Choroid plexus epithelial cell (primary cell): ENCODE measurements around the gene NTM.

Source experiments
- DNase-seq: peaks from one replicate; pipeline ENCODE4 v3.0.0-alpha.2; 2010; ENCODE audit warnings: low read depth
- H3K4me3 ChIP-seq: 2 replicates; pipeline ENCODE4 v1.5.1; 2011; ENCODE audit warnings: low read depth, mild to moderate bottlenecking, control low read depth, low read length, moderate library complexity
- TF ChIP-seq, protein P1 (sequence below): conservative IDR thresholded peaks from 2 replicates; pipeline ENCODE4 v1.5.1; 2011; ENCODE audit warnings: low read depth, mild to moderate bottlenecking, control low read depth, inconsistent platforms, low read length, moderate library complexity

NTM gene

DNA sequence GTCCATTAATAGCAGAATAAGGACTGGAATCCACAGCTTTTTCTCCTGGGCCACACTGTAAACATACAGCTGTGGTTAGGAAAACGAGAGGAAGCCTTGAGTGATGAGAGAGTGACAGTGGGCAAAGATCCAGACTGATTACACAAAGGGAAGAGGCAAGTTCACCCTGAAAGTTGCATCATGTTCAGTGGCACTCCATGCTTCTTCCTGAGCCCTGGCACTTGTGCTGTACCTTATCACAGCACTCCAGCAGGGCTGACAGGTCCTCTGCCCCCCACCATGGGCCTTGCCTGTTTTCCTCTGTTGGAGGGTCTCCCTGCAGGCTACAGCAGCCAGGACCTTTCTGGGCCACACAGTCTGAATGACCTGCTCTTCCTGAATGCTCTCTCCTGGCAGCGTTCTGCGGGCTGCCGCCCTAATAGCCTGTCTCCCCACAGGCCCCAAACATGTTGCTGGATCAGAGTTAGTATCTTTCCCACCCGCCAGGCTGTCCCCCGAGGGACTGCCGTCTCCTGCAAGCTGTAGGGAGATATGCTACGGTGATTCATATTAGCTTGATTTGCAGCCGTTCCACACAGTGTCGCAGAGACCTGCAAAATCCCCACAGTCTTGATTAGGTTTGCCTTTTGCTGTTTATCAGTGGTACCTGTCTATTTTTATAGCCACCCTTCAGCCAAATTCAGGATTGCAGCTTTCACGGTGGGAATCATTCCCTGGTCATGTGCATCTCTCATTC lies 60.2 kb downstream of the NTM start:
- DNase-seq = no peak
- H3K4me3 ChIP-seq = no peak overlapping the region
- TF ChIP-seq, protein P1, sequence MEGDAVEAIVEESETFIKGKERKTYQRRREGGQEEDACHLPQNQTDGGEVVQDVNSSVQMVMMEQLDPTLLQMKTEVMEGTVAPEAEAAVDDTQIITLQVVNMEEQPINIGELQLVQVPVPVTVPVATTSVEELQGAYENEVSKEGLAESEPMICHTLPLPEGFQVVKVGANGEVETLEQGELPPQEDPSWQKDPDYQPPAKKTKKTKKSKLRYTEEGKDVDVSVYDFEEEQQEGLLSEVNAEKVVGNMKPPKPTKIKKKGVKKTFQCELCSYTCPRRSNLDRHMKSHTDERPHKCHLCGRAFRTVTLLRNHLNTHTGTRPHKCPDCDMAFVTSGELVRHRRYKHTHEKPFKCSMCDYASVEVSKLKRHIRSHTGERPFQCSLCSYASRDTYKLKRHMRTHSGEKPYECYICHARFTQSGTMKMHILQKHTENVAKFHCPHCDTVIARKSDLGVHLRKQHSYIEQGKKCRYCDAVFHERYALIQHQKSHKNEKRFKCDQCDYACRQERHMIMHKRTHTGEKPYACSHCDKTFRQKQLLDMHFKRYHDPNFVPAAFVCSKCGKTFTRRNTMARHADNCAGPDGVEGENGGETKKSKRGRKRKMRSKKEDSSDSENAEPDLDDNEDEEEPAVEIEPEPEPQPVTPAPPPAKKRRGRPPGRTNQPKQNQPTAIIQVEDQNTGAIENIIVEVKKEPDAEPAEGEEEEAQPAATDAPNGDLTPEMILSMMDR = no peak

DNA sequence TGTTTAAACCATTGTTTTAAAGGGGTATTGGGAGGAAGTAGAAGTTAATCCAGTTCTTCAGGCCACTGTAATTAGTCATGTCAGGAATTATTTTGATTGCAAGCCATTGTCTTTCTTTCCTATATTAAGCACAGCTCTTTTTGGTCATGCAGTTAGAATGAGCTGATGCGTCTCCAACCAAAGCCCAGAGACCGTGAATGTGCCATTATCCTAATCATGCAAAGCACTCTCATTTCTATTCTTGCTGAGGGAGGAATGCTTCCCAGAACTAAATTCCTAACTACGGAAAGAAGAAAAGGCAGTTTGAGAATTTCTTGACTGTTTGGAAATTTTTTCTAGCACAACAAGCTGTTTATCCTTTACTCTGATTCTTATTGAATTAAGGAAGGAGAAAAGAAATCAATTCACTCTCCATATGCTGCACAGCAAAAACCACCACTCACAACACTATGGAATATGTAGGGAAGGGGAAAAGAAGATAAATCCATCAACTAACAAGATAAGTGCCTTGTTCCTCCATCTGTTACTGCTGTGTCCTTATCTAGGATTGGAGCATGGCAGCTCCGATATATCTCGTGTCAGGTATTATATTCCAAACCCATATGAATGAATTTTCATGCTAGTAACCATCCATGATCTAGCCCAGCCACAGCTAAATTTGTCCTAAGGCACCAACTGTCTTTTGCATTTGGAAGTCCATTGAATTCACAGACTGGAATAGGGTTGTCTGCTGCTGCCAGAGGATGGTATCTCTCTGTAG lies 70.8 kb downstream of the NTM start:
- H3K4me3 ChIP-seq = no peak overlapping the region
- no peak for DNase-seq
- TF ChIP-seq, protein P1 = no peak

DNA sequence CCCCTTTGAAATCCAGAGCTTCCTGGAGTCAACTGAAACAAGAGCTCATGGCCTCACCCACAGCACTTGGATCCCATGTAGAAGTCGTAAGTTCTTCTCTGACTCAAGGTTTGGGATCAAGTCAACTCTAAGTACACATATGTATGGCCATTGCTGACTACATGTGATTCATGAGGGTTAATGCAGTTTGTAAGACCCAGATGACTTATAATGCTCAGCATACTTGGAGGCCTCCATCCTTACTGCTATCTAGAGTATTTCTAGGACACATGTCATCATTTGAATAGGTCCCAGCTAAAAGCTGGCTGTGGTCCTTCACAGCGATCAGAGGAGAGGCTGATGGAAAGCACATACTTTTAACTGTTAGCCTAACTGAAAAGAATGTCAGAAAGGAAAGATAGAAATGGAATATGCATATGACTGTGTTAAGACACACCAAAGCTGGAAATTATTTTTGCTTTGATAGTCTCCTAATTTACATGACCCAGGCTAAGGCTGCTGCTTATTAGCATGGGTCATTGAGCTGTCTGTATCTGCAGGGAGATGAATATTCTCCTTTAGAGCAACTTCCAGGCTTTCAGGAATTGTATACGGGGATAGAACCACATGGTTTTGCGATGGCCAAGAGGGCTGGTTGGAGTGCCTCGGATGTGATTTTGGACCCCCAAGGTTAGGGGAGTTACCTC lies 76.3 kb downstream of the NTM start:
- TF ChIP-seq, protein P1 = no peak
- no peak for DNase-seq
- H3K4me3 ChIP-seq = no peak overlapping the region

DNA sequence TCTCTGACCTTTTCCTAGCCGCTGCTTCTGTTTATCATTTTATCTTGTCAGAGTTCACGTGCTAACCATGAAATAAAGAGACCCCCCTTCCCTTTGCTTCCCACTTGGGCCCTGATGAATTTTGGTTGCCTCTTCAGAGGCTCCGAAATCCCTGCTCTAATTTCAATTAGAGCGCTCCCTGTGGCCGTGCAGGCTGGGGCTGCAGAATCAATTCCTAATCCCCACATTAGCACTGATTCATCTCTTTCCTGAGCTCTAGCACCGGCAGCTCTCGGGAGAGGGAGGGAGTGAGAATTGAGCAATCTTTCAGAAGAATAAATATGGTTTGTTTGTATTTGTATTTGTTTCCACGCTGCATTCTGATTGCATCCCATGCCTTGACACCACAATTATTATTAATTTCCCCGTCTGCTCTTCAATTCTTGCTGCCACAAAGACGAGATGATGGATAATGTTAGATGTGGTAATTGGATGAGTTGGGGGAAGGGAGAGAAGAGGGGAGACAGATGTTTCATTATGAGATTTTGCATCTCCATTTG lies 76.9 kb downstream of the NTM start:
- H3K4me3 ChIP-seq = no peak overlapping the region
- TF ChIP-seq, protein P1 = no peak
- no peak for DNase-seq

DNA sequence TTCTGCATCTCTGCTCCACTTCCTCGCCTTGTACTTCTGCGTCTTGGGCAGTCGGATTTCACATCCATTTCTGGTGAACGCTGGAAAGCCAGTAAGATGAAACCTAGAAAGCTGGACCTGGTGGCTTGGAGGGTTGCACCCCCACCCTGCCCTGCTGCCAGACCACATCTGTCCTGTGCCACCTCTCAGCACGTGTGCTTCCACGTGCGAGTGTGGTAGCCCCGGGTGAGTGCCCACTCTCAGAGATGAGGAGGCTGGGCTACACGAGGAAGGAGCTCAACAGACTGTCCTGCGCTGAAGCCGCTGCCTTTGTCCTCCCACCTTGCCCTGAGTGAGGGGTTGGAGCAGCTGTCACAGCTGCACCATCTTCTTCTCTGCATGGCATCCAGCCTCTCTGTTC lies 77.5 kb downstream of the NTM start:
- no peak overlapping the region for H3K4me3 ChIP-seq
- TF ChIP-seq, protein P1 = no peak
- no peak for DNase-seq

DNA sequence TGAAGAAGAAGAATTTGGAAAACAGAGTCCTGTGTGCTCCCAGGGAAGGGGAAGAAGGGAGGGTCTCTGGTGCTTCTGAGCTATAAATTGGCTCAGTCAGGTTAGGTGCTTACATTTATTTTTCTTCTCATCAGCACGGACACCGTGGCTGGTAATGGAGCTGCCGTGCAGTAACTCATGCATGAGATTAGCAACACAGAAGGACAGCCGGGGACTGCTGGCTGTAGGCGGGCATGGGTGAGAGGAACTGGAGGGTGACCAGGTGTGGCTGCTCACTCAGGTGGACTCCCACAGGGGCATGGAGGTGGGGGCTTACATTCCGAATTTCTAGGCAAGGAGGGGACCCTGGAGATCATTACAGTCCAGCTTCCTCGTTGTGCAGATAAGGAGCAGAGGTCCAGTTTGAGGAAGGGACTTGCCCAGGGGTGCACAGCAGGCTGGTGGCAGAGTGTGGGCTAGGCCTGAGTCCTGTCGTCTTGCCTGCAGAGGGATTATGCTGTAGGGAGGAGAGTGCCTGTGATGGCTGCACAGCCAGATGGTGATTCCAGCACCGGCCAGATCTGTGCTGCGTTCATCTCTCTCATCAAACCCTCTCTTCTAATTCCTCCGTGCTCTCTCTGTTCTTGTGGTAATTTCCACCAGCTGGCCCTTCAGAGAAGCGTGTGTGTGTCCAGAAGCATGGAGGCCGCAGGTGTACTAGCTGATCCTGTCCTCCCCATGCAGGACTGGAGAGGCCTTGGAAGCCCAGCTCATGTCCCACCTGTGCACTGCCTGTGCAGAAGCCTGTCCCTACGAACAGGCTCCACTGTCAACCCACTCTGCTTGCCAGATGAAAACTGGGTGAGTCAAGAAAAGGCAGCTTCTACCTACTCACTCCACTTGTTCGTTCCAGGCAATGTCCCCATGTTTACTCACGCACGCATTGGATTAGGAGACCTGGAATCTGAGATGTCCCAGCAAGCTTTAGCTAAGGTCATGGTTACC lies 78.9 kb downstream of the NTM start:
- TF ChIP-seq, protein P1 = no peak
- DNase-seq = no peak
- H3K4me3 ChIP-seq = no peak overlapping the region
